Upper lobe of right lung (tissue), 1 donor: Measurements from ENCODE around the gene LRCH2. TPM values are rescaled to one million over a fixed set of nuclear protein-coding genes. Genes with fewer than 3 reads are reported as not detected.

Source experiments
- ATAC-seq: fragments of 200-7000 bp; cut with Tn5 transposase; one replicate; pipeline ENCODE4 v1.9.1; 2020; ENCODE audit warnings: mild to moderate bottlenecking, moderate library complexity
- DNase-seq: peaks from one replicate; pipeline ENCODE4 v3.0.0-alpha.2; 2020
- H3K27ac ChIP-seq: fragments of 200-600 bp; one replicate; pipeline ENCODE4 v1.8.0; 2022
- H3K27me3 ChIP-seq: fragments of 200-600 bp; one replicate; pipeline ENCODE4 v1.8.0; 2022; ENCODE audit warnings: mild to moderate bottlenecking
- H3K36me3 ChIP-seq: fragments of 200-600 bp; one replicate; pipeline ENCODE4 v1.8.0; 2022
- H3K4me1 ChIP-seq: fragments of 200-600 bp; one replicate; pipeline ENCODE4 v1.8.0; 2022
- H3K4me3 ChIP-seq: fragments of 200-600 bp; one replicate; pipeline ENCODE4 v1.8.0; 2022; ENCODE audit warnings: mild to moderate bottlenecking
- H3K9me3 ChIP-seq: fragments of 200-600 bp; one replicate; pipeline ENCODE4 v1.8.0; 2022
- intact Hi-C: fragments of 100-400 bp; cut with DNase I; formaldehyde crosslinking; loops from one replicate; pipeline ENCODE4 v1.11.0; 2022
- long read RNA-seq: library from polyadenylated mRNA; unstranded; transcript quantifications from one replicate; pipeline ENCODE4 v2.0.0, GENCODE V29; 2021
- total RNA-seq: library from RNA; stranded (reverse); fragmentation: NEBNext Ultra II Directional; extraction: Animal tissue kit (Norgen Biotek cat#: 25700); gene quantifications from one replicate; pipeline ENCODE4 v1.2.1, GENCODE V29; 2021
- TF ChIP-seq, protein P1 (sequence below): fragments of 200-600 bp; IDR thresholded peaks from one replicate; pipeline ENCODE4 v1.8.0; 2022; ENCODE audit warnings: antibody characterized with exemption
- donor health status: DM: no; HTN: yes; CAD: no; lungs with severe emphysema.

LRCH2 gene, protein sequence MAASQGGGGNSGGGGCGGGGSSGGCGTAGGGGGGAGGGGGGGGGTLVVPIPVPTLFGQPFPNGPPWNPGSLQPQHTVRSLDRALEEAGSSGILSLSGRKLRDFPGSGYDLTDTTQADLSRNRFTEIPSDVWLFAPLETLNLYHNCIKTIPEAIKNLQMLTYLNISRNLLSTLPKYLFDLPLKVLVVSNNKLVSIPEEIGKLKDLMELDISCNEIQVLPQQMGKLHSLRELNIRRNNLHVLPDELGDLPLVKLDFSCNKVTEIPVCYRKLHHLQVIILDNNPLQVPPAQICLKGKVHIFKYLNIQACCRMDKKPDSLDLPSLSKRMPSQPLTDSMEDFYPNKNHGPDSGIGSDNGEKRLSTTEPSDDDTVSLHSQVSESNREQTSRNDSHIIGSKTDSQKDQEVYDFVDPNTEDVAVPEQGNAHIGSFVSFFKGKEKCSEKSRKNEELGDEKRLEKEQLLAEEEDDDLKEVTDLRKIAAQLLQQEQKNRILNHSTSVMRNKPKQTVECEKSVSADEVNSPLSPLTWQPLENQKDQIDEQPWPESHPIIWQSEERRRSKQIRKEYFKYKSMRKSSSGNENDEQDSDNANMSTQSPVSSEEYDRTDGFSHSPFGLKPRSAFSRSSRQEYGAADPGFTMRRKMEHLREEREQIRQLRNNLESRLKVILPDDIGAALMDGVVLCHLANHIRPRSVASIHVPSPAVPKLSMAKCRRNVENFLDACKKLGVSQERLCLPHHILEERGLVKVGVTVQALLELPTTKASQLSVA
- 7.1 TPM for total RNA-seq
- long read RNA-seq, full-length matches to known transcripts: 2 of 3 reads
- long read RNA-seq, partial matches to known transcripts: 1 of 3 reads
- long read RNA-seq, other reads (novel, unspliced or antisense): 0 of 3 reads

DNA sequence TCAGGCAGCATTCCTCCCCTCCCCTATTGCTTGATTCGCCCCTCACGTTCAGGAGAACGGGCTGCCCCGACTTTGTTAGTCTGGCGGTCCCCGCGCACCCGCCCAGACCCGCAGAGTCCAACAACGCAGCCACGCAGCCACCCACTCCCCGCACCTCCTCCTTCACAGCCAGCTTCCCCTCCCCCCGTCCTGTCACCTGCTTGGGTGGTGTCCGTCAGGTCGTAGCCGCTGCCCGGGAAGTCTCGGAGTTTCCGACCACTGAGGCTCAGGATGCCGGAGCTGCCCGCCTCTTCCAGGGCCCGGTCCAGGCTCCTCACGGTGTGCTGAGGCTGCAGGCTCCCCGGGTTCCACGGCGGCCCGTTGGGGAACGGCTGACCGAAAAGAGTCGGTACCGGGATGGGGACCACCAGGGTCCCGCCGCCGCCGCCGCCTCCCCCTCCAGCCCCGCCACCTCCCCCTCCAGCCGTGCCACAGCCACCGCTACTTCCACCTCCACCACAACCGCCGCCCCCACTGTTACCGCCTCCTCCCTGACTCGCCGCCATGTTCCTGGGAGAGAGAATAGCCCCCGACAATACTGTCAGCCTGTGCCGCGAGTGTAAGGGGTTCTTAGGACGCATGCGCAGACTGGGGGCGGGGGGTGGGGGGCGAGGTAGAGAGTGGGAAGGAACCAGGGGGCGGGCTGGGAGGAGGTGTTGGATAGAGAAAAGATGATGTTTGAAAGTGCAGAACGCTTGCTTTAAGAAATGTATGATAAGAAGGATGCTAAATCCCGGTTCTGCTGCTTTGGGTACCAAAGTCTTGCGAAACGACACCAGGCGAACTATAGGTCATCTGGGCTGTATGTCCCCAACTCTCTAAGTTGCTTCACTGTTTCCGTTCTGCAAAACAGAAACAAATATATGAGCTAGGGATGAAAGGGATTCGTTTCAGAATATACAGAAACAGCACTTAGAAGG lies at the start of gene LRCH2:
Gene LRCH2 (minus strand): TSS at position 600 of the 959 bp plus-strand sequence. CDS start 55 bp downstream, at position 545.
- TF ChIP-seq, protein P1, sequence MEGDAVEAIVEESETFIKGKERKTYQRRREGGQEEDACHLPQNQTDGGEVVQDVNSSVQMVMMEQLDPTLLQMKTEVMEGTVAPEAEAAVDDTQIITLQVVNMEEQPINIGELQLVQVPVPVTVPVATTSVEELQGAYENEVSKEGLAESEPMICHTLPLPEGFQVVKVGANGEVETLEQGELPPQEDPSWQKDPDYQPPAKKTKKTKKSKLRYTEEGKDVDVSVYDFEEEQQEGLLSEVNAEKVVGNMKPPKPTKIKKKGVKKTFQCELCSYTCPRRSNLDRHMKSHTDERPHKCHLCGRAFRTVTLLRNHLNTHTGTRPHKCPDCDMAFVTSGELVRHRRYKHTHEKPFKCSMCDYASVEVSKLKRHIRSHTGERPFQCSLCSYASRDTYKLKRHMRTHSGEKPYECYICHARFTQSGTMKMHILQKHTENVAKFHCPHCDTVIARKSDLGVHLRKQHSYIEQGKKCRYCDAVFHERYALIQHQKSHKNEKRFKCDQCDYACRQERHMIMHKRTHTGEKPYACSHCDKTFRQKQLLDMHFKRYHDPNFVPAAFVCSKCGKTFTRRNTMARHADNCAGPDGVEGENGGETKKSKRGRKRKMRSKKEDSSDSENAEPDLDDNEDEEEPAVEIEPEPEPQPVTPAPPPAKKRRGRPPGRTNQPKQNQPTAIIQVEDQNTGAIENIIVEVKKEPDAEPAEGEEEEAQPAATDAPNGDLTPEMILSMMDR: no peak
- Histone ChIP-seq H3K4me3 (peak within 1 kb of the TSS; percentile 50), H3K36me3 (no peaks in the 10 kb centered on the region), H3K27ac (peak within 1 kb of the TSS; percentile 30), H3K27me3 (no peaks in the 10 kb centered on the region), H3K9me3 (no peaks in the 10 kb centered on the region), H3K4me1 (no peaks in the 10 kb centered on the region)
- DNase-seq (peak; percentile 68), ATAC-seq (peak; percentile 79)
- intact Hi-C loops: no loop called here

DNA sequence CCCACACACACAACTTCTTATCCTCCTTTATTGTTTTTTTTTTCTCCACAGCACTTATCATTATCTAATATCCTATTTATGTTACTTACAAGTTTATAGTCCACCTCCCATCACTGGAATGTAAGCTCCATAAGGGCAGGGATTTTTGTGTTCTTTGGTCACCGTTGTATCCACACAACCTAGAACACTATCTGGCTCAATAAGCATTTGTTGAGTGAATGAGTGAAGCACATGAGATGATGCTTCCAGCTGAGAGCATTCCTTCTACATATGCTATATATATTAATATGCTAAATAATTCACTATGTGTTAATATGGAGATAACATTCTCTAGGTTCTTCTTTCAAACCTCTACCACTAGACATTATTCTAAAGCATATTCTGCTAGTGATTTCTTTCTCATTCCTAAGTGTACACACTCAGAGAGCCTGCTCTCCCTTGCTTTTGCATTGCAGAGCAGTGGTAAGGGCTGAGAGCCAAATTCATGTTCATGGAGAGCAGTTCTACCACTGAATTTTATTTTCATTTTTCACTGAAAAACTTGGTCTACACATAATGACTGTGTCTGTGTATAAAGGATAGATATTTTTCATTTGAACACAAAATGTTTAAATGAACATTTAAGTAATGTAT lies 35.3 kb upstream of the LRCH2 start:
- intact Hi-C loops: no loop called here
- Histone ChIP-seq H3K4me3 (no peak overlapping the region), H3K27me3 (no peaks in the 10 kb centered on the region), H3K9me3 (no peaks in the 10 kb centered on the region), H3K4me1 (no peaks in the 10 kb centered on the region), H3K36me3 (no peaks in the 10 kb centered on the region), H3K27ac (no peak overlapping the region)
- TF ChIP-seq, protein P1: no peak
- ATAC-seq: no peak
- no peak for DNase-seq

DNA sequence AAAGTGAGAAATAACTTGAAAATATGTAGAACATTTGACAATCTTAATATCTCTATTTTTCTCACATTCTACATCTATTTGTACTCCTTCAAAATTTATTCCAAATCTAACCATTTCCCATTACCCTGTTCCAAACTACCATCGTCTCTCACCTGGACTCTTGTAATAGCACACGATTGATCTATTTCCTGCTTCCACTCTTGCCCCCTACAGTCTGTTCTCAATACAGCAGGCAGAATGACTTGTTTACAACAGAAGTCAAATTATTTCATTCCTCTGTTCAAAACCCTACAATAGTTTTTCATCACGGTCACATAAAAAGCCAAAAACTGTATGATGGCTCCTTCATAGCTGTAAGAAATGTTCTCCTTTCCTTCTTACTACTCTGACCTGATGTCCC lies 34.5 kb upstream of the LRCH2 start:
- TF ChIP-seq, protein P1: peak; percentile 21
- no peak overlapping the region for H3K27ac ChIP-seq
- no peak overlapping the region for H3K4me3 ChIP-seq
- H3K9me3 ChIP-seq: no peaks in the 10 kb centered on the region
- DNase-seq (no peak), ATAC-seq (no peak)
- H3K27me3 ChIP-seq: no peaks in the 10 kb centered on the region
- intact Hi-C loops: no loop called here
- no peaks in the 10 kb centered on the region for H3K36me3 ChIP-seq
- H3K4me1 ChIP-seq: no peaks in the 10 kb centered on the region

DNA sequence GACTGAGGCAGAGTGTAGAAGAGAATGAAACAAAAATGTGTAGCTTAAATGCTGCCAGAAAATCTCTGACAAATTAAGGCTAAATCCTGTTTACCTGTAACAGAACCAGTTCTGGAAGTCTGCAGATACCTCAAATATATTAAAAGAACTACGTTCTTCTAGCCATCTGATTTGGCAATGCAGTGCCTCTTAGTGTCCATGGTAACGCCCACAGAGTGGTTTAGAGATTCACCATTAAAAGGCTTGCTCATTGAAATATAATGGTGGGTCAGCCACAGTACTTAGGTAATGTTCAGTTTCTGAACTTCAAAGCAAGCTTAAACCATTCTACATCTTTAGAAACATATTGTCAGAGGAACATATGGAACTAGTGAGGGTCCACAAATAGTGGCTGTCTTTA lies 32.4 kb upstream of the LRCH2 start:
- Histone ChIP-seq H3K4me3 (no peak overlapping the region), H3K27ac (no peak overlapping the region), H3K27me3 (no peaks in the 10 kb centered on the region), H3K4me1 (no peaks in the 10 kb centered on the region), H3K9me3 (no peaks in the 10 kb centered on the region), H3K36me3 (no peaks in the 10 kb centered on the region)
- TF ChIP-seq, protein P1: no peak
- ATAC-seq (no peak), DNase-seq (no peak)
- intact Hi-C loops: no loop called here

DNA sequence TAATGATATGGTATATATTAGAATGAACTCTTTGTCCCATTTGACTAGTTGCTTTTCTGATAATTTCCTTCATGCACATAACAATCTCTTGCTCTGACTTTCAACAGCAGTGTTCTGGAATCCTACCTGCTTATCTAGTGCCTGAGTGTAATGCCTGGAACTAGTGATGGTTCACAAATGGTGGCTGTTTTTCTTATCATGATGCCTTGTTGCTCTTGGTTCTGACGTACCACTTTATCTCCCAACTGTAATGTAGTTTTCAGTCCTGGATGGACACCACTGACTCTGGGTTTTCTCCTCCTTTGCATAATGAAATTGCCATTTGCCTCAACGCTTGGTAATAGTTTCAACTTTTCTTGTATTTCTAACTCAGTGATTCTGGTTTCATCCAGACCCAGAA lies 30.1 kb upstream of the LRCH2 start:
- TF ChIP-seq, protein P1: no peak

More for the DNA sequence above, 30.1 kb upstream of the LRCH2 start:
- no peaks in the 10 kb centered on the region for H3K9me3 ChIP-seq
- no peaks in the 10 kb centered on the region for H3K36me3 ChIP-seq
- H3K4me1 ChIP-seq: no peaks in the 10 kb centered on the region
- ATAC-seq (no peak), DNase-seq (no peak)
- intact Hi-C loops: no loop called here
- H3K27ac ChIP-seq: no peak overlapping the region
- no peak overlapping the region for H3K4me3 ChIP-seq
- no peaks in the 10 kb centered on the region for H3K27me3 ChIP-seq
